GM18511 (cell line): ENCODE data around the gene PHF21A.
A peak's percentile ranks its signal among the peaks of the same experiment; 100 is the strongest.

Source experiments
- ATAC-seq: cut with Tn5 transposase; IDR thresholded peaks from one replicate; pipeline ENCODE4 v1.9.1; 2021; ENCODE audit warnings: mild to moderate bottlenecking, moderate library complexity; ENCODE audit not compliant: unreplicated experiment

The PHF21A gene

DNA sequence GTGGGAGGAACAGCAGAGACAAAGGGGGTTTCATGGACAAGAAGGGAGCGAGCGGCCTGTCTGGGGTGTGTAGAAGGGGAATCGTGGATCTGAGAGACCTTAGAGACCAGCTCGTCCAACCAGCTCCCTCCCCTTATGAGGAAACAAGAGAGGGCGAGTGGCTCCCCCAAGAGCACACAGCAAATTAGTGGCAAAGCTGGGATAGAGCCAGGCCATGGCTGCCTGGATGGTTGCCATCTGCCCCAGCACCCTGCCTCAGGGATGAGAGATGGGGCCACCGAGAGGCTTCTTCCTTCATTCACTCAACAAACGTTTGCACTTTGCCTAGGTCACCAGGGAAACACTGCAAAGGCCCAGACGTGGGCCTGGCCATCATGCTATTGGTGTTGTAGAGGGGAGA, 231.7 kb downstream of the PHF21A start:
- no peak for ATAC-seq

DNA sequence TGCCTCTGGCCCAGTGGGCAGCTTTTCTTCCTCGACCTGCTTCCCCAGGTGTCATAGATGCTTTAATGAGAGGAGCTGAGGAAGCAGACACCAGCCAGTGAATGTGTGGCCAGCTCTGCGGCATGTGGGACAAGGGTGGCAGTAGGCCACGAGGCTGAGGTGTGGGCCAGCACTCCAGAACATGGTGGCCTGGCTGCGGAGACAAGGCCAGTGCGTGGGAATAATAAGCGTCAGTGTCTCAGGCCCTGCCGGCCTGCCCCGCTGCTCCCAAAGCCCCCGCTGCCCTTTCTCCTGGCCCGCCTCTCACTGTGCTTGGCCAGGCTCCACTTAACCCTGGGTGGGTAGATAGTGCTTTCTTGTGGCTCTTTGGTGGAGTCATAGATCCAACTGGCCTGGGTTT, 233.7 kb downstream of the PHF21A start:
- ATAC-seq: no peak

DNA sequence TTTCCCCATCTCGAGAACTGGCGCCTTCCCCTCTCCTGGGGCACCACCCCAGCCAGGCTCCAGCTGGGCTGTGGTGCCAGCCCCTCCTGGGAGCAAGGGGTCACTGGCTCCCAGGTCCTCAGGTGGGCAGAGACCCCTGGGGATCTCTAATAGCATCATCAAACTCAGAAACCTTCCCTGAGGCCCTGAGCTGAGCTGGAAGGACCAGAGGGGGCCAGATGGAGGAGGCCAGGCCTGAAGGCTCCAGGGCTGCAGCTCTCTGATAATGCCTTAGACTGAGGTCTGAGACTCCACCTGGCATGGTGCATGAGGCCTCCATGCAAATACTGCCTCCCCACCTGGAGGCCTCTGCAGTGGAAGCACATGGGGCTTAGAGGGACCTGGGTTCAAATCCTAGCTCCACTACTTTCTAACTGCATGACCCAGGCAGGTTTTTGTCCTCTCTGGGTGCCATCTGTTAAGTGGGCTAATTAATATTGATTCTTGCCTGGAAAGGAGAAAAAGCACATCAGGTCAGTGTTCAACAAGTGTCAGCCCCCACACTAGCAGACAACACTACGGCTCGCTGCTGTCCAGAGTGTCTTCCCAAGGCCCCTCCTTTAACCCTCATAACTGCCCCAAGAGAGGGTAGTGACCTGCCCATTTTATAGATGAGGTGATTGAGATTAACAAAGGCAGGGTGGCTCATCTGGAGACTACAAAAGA, 234.3 kb downstream of the PHF21A start:
- no peak for ATAC-seq

DNA sequence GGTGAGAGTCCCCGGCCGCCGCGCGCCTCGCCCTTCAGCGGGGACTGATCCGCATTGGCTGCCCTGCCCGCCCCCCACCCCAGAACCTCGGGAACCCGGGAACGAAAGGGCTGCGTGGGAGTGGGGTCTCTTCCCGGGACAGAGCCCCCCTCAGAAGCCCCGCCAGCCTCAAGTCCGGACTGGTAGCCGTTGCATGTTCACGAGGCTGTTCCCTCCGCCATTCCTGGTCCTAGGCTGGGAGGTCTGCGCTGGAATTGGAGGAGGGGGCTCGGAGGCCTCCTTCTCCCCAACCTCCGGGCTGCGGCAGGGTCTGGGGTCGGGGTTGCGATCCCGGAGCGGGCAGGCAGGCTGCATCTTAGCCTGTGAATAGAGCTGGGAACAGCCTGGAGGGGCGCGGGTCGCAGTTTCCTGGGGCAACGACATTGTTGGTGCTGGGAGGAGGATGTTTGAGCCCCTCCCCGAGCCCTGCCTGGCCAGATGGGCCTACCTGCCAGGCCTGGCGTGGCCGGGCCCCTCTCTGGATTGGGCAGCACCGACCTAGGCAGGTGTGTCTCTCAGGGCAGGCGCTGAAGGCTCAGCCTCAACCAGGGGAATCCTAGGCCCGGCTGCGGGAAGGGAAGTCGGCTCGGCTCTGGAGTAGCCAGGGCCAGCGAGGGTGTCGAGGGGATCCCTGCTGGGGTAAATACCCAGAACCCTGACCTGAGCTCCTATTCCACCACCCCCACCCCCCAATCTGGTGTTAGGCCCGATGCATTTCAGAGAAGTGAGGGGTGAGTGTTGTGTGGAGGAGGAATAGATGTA, 235.1 kb downstream of the PHF21A start:
- ATAC-seq: no peak

DNA sequence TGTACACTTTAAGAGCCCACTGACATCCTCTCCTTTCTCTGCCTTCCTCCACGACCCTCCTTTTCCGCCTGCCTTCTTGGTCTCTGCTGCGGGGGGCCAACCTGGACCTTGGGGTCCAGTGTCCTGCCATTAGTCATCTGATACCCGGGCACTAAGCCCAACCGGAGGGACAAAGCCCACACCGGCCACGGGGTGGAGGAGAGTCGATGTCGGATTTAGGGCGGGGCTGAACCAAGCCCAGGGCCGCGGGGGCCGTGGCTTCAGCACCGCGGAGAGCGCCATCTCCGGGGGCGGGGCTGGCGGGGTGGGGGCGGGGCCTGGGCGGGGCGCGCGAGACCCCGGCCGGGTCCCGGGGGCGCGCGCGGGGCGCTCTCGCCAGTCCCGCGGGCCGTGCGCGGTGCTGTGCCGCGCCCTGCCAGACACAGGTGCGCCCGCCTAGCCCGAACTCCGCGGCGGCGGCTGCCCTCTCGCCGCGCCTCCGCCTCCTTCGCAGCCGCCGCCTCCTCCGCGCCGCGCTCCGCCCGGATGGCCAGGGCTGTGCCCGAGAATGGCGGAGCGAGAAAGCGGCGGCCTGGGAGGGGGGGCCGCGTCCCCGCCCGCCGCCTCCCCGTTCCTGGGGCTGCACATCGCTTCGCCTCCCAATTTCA, 235.9 kb downstream of the PHF21A start, which contains the start of gene MAPK8IP1:
Gene MAPK8IP1, plus strand, starts transcription at position 378 of the 647 bp plus-strand sequence. Its CDS starts 170 bp downstream, at position 548.
- peak; percentile 76 for ATAC-seq

DNA sequence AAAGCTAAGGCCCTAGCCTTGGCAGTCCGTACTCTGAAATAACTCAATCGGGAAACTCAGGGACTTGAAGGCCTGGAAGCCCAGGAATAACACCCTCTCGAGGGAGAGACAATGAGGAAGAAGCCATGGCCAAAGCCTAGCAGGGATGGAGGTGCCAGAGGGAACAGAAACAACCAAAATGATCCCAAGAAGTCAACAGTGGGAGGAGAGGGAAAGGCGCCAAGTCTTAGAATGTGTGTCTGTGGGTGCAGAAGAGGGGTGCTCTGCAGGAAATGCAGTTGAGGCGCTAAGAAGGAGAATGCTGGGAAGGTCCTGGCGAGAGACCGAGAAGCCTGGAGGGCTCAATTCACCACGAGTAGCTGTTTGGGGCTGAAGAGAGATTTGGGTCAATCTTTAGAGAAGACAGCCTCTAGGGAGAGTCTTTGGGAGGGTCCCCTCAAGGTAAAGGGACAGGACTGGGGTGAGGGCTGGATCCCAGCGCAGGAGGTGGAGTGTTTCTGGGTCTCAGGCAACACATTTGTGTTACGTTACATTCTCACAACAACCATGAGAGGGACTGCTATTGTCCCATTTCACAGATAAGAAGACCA, 236.6 kb downstream of the PHF21A start:
- ATAC-seq: no peak
